ENCODE data around the gene AGMAT. TPM values are rescaled to one million over a fixed set of nuclear protein-coding genes. Genes with fewer than 3 reads are reported as not detected.

The AGMAT gene
- total and polyA plus RNA-seq, 2 of the 13 experiments (the other 11 are each of a cell fraction or from before 2014, with no cell fraction given): 59.1 to 174 TPM

DNA sequence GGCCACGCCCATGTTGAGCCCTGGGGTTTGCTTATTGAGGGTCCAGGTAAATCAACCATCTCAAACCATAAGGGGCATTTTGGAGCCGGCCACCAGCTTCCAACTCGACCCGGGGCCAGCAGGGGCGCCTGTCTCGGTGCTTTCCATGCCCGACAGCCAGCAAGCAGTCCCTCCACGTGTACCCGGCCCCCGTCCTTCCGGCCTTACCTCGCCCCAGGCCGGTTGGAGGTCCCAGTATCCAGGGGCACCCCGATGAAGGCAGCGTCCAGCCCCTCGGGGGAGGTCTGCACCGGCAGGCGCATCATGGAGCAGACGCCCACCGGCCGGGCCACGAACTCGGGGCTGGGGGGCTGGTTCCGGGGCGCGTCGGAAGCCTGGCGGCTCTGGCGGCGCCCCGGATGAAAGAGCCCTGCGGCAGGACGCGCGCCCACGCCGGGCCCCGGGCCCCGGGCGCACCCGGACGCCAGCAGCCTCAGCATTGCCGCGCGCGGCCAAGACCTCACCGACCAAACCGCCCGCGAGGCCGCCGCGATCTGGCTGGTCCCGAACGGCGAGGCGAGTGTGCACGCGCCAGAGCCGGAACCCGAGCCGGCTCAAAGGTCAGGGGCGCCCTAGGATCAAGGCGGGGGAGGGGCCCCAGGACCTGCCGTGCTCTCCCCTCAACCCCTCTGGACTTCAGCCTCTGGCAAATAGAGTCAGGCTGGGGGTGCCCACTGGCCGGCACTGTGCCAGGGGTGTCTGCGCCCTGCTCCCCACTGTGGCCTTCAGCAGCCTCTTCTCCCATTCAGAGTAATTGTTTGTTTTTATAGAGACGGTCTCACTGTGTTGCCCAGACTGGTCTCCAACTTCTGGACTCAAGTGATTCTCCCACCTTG is at the start of gene AGMAT (continued):
- peak; percentile 68; the same call in 1 of the 2 replicates for TF ChIP-seq ZNF549 (CRISPR knock-in tag; IDR thresholded peaks at IDR 0.05)
- no peak; the same call in 1 of the 2 replicates for TF ChIP-seq ZNF607 (CRISPR knock-in tag; IDR thresholded peaks at IDR 0.05; ENCODE audit: borderline replicate concordance)
- TF ChIP-seq ZBTB8A (CRISPR knock-in tag; IDR thresholded peaks at IDR 0.05; ENCODE audit: borderline replicate concordance, low read depth): 0 out of 2 replicates have a peak, but pooled peaks have one; percentile 69
- peak; percentile 97 for TF ChIP-seq ZNF121 (CRISPR knock-in tag; IDR thresholded peaks at IDR 0.05)
- TF ChIP-seq GABPA (IDR thresholded peaks at IDR 0.05; ENCODE audit: low read depth, low read length): peak; percentile 35
- peak; percentile 52; the same call in 1 of the 2 replicates for TF ChIP-seq GABPA (CRISPR knock-in tag; IDR thresholded peaks at IDR 0.05; ENCODE audit: low read depth)
- TF ChIP-seq, protein P1, sequence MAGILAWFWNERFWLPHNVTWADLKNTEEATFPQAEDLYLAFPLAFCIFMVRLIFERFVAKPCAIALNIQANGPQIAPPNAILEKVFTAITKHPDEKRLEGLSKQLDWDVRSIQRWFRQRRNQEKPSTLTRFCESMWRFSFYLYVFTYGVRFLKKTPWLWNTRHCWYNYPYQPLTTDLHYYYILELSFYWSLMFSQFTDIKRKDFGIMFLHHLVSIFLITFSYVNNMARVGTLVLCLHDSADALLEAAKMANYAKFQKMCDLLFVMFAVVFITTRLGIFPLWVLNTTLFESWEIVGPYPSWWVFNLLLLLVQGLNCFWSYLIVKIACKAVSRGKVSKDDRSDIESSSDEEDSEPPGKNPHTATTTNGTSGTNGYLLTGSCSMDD (CRISPR knock-in tag; IDR thresholded peaks at IDR 0.05): no peak
- TF ChIP-seq EEA1 (CRISPR knock-in tag; IDR thresholded peaks at IDR 0.05; ENCODE audit: borderline replicate concordance): peak; percentile 89; the same call in 1 of the 2 replicates
- TF ChIP-seq, protein P2, sequence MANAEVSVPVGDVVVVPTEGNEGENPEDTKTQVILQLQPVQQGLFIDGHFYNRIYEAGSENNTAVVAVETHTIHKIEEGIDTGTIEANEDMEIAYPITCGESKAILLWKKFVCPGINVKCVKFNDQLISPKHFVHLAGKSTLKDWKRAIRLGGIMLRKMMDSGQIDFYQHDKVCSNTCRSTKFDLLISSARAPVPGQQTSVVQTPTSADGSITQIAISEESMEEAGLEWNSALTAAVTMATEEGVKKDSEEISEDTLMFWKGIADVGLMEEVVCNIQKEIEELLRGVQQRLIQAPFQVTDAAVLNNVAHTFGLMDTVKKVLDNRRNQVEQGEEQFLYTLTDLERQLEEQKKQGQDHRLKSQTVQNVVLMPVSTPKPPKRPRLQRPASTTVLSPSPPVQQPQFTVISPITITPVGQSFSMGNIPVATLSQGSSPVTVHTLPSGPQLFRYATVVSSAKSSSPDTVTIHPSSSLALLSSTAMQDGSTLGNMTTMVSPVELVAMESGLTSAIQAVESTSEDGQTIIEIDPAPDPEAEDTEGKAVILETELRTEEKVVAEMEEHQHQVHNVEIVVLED (CRISPR knock-in tag; IDR thresholded peaks at IDR 0.05; ENCODE audit: borderline replicate concordance): peak; percentile 66
- peak; percentile 96 for TF ChIP-seq CENPT (CRISPR knock-in tag; IDR thresholded peaks at IDR 0.05; ENCODE audit: low read depth)
- TF ChIP-seq KMT2A (CRISPR knock-in tag; IDR thresholded peaks at IDR 0.05): no peak
- no peak for TF ChIP-seq IKZF1 (IDR thresholded peaks at IDR 0.05)
- no peak for TF ChIP-seq ZNF530 (CRISPR knock-in tag; IDR thresholded peaks at IDR 0.05; ENCODE audit: low read depth)
- TF ChIP-seq NFYB (CRISPR knock-in tag; IDR thresholded peaks at IDR 0.05): peak; percentile 7; the same call in 1 of the 2 replicates
- peak; percentile 83 for TF ChIP-seq TOPORS (CRISPR knock-in tag; IDR thresholded peaks at IDR 0.05)
- TF ChIP-seq ZNF557 (CRISPR knock-in tag; IDR thresholded peaks at IDR 0.05): no peak
- TF ChIP-seq CBX1 (IDR thresholded peaks at IDR 0.05; ENCODE audit: low read depth): no peak
- TF ChIP-seq STAT5B (CRISPR knock-in tag; IDR thresholded peaks at IDR 0.05): peak; percentile 72; the same call in 1 of the 2 replicates
- TF ChIP-seq AGO1 (IDR thresholded peaks at IDR 0.05; ENCODE audit: low read depth, low read length, poor library complexity, severe bottlenecking): no peak
- TF ChIP-seq SP140L (CRISPR knock-in tag; IDR thresholded peaks at IDR 0.05; ENCODE audit: borderline replicate concordance): 0 out of 2 replicates have a peak, but pooled peaks have one; percentile 44
- peak; percentile 73; the same call in 1 of the 2 replicates for TF ChIP-seq PAWR (CRISPR knock-in tag; IDR thresholded peaks at IDR 0.05; ENCODE audit: borderline replicate concordance)
- no peak for TF ChIP-seq SUZ12 (IDR thresholded peaks at IDR 0.05; ENCODE audit: low read depth, low read length)
- peak; percentile 62; the same call in 1 of the 2 replicates for TF ChIP-seq ZSCAN25 (CRISPR knock-in tag; IDR thresholded peaks at IDR 0.05)
- TF ChIP-seq ADNP (CRISPR knock-in tag; IDR thresholded peaks at IDR 0.05): peak; percentile 59; the same call in 1 of the 2 replicates
- no peak for TF ChIP-seq ZBTB42 (CRISPR knock-in tag; IDR thresholded peaks at IDR 0.05)
- TF ChIP-seq CBFB (CRISPR knock-in tag; IDR thresholded peaks at IDR 0.05): peak; percentile 80
- TF ChIP-seq, protein P3, sequence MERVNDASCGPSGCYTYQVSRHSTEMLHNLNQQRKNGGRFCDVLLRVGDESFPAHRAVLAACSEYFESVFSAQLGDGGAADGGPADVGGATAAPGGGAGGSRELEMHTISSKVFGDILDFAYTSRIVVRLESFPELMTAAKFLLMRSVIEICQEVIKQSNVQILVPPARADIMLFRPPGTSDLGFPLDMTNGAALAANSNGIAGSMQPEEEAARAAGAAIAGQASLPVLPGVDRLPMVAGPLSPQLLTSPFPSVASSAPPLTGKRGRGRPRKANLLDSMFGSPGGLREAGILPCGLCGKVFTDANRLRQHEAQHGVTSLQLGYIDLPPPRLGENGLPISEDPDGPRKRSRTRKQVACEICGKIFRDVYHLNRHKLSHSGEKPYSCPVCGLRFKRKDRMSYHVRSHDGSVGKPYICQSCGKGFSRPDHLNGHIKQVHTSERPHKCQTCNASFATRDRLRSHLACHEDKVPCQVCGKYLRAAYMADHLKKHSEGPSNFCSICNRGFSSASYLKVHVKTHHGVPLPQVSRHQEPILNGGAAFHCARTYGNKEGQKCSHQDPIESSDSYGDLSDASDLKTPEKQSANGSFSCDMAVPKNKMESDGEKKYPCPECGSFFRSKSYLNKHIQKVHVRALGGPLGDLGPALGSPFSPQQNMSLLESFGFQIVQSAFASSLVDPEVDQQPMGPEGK (CRISPR knock-in tag; IDR thresholded peaks at IDR 0.05): peak; percentile 97
